ENCODE results near the gene SKIC2.
A peak's percentile ranks its signal among the peaks of the same experiment; 100 is the strongest.

SKIC2 gene

DNA sequence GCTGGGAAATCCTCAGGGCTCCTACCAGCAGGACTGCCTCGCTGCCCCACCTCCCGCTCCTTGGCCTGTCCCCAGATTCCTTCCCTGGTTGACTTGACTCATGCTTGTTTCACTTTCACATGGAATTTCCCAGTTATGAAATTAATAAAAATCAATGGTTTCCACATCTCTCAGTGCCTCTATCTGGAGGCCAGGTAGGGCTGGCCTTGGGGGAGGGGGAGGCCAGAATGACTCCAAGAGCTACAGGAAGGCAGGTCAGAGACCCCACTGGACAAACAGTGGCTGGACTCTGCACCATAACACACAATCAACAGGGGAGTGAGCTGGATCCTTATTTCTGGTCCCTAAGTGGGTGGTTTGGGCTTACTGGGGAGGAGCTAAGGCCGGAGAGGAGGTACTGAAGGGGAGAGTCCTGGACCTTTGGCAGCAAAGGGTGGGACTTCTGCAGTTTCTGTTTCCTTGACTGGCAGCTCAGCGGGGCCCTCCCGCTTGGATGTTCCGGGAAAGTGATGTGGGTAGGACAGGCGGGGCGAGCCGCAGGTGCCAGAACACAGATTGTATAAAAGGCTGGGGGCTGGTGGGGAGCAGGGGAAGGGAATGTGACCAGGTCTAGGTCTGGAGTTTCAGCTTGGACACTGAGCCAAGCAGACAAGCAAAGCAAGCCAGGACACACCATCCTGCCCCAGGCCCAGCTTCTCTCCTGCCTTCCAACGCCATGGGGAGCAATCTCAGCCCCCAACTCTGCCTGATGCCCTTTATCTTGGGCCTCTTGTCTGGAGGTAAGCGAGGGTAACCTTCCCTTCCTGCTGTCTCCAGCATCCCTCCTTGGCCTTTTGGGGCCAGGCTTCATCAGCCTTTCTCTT is 13.2 kb upstream of the SKIC2 start, which contains the start of gene CFB:
Gene CFB (plus strand): TSS at position 589 of the 863 bp plus-strand sequence. CDS start 127 bp downstream, at position 716.
- DNase-seq (ENCODE audit: low spot score): no peak

- DNase-seq (ENCODE audit: low spot score): no peak
Observed at GRCh38 chr6:31946370-31946885, 12.5 kb upstream of the SKIC2 start.

GRCh38 chr6:31947070-31947675 is 11.8 kb upstream of the SKIC2 start:
- DNase-seq (ENCODE audit: low spot score): no peak

DNA sequence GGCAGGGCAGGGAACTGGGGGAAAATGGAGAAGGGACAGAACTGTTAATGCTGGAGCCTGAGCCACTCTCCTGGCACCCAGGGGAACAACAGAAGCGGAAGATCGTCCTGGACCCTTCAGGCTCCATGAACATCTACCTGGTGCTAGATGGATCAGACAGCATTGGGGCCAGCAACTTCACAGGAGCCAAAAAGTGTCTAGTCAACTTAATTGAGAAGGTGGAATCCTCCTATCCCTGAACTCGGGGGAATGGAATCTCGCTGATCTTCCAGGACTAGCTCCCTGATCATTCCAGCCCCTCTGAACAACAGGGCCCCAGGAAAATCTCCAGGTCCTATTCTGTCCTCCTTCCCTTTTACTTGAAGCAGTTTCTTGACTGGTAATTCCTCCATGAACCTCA is 11.1 kb upstream of the SKIC2 start:
- no peak for DNase-seq (ENCODE audit: low spot score)

- no peak for DNase-seq (ENCODE audit: low spot score)
Observed at GRCh38 chr6:31948306-31948705, 10.7 kb upstream of the SKIC2 start.

DNA sequence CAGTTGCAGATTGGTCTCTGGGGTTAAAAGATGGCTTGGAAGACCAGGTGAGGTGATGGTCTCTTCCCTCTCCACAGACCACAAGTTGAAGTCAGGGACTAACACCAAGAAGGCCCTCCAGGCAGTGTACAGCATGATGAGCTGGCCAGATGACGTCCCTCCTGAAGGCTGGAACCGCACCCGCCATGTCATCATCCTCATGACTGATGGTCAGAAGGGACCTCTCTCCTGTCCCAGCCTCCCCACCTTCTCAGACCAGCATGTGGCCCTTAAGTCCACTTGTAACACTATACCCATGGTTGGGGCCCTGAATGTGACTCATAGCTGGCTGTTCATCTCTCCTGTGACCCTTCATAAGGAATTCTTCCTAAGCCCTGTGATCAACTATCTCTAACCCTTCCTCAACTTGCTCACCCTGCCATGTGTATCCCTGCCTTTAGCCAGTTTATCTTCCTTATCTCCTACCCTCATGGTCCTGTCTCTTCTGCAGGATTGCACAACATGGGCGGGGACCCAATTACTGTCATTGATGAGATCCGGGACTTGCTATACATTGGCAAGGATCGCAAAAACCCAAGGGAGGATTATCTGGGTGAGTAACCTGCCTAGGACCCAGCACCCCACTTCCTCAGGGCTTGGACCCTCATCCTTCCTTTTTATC is 10.1 kb upstream of the SKIC2 start:
- no peak for DNase-seq (ENCODE audit: low spot score)

- no peak for DNase-seq (ENCODE audit: low spot score)
Observed at GRCh38 chr6:31949926-31950548, 8.9 kb upstream of the SKIC2 start.

GRCh38 chr6:31952140-31952805 is 6.7 kb upstream of the SKIC2 start:
- DNase-seq (ENCODE audit: low spot score): peak; percentile 30

- no peak for DNase-seq (ENCODE audit: low spot score)
Observed at GRCh38 chr6:31952890-31953289, 6.1 kb upstream of the SKIC2 start.

GRCh38 chr6:31954511-31954910 is 4.5 kb upstream of the SKIC2 start:
- DNase-seq (ENCODE audit: low spot score): no peak

DNA sequence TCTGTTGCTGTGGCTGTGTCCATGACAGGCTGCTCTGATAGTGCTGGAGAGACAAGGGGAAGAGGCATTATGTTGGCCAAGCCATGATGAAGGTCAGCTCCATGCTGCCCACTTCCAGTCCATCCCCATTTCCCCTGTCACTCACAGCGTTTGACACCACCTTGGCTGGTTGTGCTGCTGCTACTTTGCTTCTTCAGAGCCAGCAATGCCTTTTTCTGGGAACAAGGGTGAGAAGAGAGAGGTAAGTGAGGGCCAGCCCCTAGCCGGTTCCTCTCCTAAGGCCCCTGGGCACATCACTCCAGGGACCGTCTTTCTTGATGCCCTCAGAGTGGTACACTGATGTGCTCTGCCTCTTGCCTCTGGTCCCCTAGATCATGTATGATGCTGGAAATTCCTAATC is 2.2 kb upstream of the SKIC2 start:
- no peak for DNase-seq (ENCODE audit: low spot score)

GRCh38 chr6:31958412-31958740 is 599 bp upstream of the SKIC2 start:
- DNase-seq (ENCODE audit: low spot score): no peak

- no peak for DNase-seq (ENCODE audit: low spot score)
Observed at GRCh38 chr6:31961616-31962015, 2.6 kb downstream of the SKIC2 start.

DNA sequence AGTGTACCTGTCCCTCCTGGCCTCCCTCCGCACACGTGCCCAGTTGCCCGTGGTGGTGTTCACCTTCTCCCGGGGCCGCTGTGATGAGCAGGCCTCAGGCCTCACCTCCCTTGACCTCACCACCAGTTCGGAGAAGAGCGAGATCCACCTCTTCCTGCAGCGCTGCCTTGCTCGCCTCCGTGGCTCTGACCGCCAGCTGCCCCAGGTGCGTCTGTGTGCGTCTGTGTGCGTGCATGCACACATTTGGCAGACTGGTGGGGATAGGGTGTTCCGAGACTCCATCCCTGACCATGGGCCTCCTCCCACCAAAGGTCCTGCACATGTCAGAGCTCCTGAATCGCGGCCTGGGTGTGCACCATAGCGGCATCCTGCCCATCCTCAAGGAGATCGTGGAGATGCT is 4.9 kb downstream of the SKIC2 start:
- DNase-seq (ENCODE audit: low spot score): no peak

DNA sequence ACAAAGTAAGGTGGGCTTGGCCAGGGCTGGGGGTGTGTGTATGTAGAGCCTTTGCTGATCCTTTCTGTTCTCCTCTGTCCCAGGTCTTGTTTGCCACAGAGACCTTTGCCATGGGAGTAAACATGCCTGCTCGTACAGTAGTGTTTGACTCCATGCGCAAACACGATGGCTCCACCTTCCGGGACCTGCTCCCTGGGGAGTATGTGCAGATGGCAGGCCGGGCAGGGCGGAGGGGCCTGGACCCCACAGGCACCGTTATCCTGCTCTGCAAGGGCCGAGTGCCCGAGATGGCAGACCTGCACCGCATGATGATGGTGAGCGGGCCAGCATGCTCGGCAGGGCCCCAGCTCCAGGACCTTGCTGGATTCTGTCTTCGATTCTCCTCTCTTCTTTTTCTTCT is 6.7 kb downstream of the SKIC2 start:
- no peak for DNase-seq (ENCODE audit: low spot score)

DNA sequence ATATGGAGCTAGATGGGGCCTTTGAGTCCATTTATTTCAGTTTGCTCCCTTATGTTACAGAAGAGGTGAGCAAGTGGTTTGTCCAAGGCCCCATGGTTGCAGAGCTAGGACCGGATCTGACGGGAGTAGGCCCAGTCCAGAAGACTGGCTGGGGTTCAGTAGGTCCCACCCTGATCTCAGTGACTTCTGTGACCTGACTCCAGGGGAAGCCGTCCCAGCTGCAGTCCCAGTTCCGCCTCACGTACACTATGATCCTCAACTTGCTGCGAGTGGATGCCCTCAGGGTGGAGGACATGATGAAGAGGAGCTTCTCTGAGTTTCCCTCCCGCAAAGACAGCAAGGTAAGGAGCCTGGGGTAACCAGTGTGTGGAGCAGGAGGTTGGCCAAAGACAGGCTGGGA is 7.5 kb downstream of the SKIC2 start:
- DNase-seq (ENCODE audit: low spot score): no peak

- DNase-seq (ENCODE audit: low spot score): no peak
Observed at GRCh38 chr6:31966997-31967925, 8.3 kb downstream of the SKIC2 start.

- no peak for DNase-seq (ENCODE audit: low spot score)
Observed at GRCh38 chr6:31967926-31968320, 8.9 kb downstream of the SKIC2 start.

- no peak for DNase-seq (ENCODE audit: low spot score)
Observed at GRCh38 chr6:31968326-31968725, 9.4 kb downstream of the SKIC2 start.

DNA sequence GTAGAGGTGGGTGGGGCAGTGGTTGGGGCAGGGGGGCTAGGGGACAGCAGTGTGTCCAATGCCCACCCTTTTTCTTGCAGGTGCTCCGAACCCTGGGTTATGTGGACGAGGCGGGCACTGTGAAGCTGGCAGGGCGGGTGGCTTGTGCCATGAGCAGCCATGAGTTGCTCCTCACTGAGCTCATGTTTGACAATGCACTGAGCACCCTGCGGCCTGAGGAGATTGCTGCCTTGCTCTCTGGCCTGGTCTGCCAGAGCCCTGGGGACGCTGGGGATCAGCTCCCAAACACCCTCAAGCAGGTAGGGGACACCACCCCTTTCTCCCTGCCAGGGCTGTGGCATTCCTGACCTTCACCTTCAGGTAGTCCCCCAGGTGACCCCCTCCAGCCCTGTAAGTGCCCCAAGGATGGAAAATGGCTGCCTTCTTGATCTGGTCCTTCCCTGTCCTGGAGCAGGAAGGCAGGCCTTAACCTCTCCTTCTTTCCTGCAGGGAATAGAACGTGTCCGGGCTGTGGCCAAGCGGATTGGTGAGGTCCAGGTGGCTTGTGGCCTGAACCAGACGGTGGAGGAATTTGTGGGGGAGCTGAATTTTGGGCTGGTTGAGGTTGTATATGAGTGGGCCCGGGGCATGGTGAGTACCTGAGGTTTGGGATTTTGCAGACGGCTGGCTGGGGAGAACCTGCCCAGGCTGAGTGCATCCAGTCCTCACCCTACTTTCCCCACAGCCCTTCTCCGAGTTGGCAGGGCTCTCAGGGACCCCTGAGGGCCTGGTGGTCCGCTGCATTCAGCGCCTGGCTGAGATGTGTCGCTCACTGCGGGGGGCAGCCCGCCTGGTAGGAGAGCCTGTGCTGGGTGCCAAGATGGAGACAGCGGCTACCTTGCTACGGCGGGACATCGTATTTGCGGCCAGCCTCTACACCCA is 10.1 kb downstream of the SKIC2 start:
- DNase-seq (ENCODE audit: low spot score): no peak
